HepG2 (cell line): ENCODE results near the gene GSK3A. TPM values are rescaled to one million over a fixed set of nuclear protein-coding genes. Genes with fewer than 3 reads are reported as not detected.

Source experiments
- ATF7 ChIP-seq, 2 experiments: fragments of 450-650 bp in 1 of 2; sonication (generic) in 1 of 2; formaldehyde crosslinking in 1 of 2; IDR thresholded peaks; 2 replicates each; pipeline versions ENCODE4 v1.4.0 to v1.6.1; 2016 to 2020; ENCODE audit warnings: antibody characterized with exemption in 1 of 2, mild to moderate bottlenecking in 1 of 2, missing genetic modification reagents in 1 of 2
- ATRX ChIP-seq: sonication (generic); formaldehyde crosslinking; IDR thresholded peaks from 2 replicates; pipeline ENCODE4 v1.4.0; 2020; ENCODE audit warnings: missing genetic modification reagents, borderline replicate concordance
- HDAC2 ChIP-seq: sonication (generic); formaldehyde crosslinking; IDR thresholded peaks from 2 replicates; pipeline ENCODE4 v1.4.0; 2020; ENCODE audit warnings: missing genetic modification reagents
- KMT2B ChIP-seq: IDR thresholded peaks from 2 replicates; pipeline ENCODE4 v1.6.1; 2016; ENCODE audit warnings: missing genetic modification reagents, missing compliant biosample characterization
- MIXL1 ChIP-seq: IDR thresholded peaks from 2 replicates; pipeline ENCODE4 v1.6.1; 2016
- NRL ChIP-seq: sonication (generic); formaldehyde crosslinking; IDR thresholded peaks from 2 replicates; pipeline ENCODE4 v1.5.0; 2020; ENCODE audit warnings: missing genetic modification reagents, mild to moderate bottlenecking, moderate library complexity, borderline replicate concordance
- PAXIP1 ChIP-seq: sonication (generic); formaldehyde crosslinking; conservative IDR thresholded peaks from 2 replicates; pipeline ENCODE4 v1.4.0; 2020; ENCODE audit warnings: mild to moderate bottlenecking, missing genetic modification reagents, moderate library complexity
- TRIM22 ChIP-seq: fragments of 450-650 bp; IDR thresholded peaks from 2 replicates; pipeline ENCODE4 v1.6.1; 2017
- ZBTB4 ChIP-seq: sonication (generic); formaldehyde crosslinking; IDR thresholded peaks from 2 replicates; pipeline ENCODE4 v1.4.0; 2020; ENCODE audit warnings: missing genetic modification reagents, mild to moderate bottlenecking, borderline replicate concordance
- ZNF382 ChIP-seq: sonication (generic); formaldehyde crosslinking; IDR thresholded peaks from 2 replicates; pipeline ENCODE4 v1.5.0; 2020; ENCODE audit warnings: missing genetic modification reagents, mild to moderate bottlenecking, borderline replicate concordance
- ZNF616 ChIP-seq: sonication (generic); formaldehyde crosslinking; IDR thresholded peaks from 2 replicates; pipeline ENCODE4 v1.5.0; 2020; ENCODE audit warnings: low read depth, mild to moderate bottlenecking, missing genetic modification reagents
- ZNF687 ChIP-seq: sonication (generic); formaldehyde crosslinking; IDR thresholded peaks from 2 replicates; pipeline ENCODE4 v1.5.1; 2020; ENCODE audit warnings: mild to moderate bottlenecking, missing genetic modification reagents, moderate library complexity
- ZSCAN21 ChIP-seq: sonication (generic); formaldehyde crosslinking; IDR thresholded peaks from 2 replicates; pipeline ENCODE4 v1.8.0; 2022; ENCODE audit warnings: mild to moderate bottlenecking, missing genetic modification reagents, moderate library complexity, borderline replicate concordance
- ZSCAN29 ChIP-seq: sonication (generic); formaldehyde crosslinking; conservative IDR thresholded peaks from 2 replicates; pipeline ENCODE4 v1.4.0; 2020; ENCODE audit warnings: mild to moderate bottlenecking, missing genetic modification reagents
- ZSCAN9 ChIP-seq: IDR thresholded peaks from 2 replicates; pipeline ENCODE4 v1.6.1; 2016; ENCODE audit warnings: borderline replicate concordance
- polyA plus RNA-seq, 8 experiments: library from polyadenylated mRNA; depleted of rRNA in 3 of 8; stranded (reverse) in 7 of 8; unstranded in 1 of 8; fragments of >200 nt; fragmentation: Illumina TruSeq in 4 of 8; extraction: Trizol in 4 of 8; gene quantifications; 2 replicates each; pipeline versions ENCODE4 v1.2.1 to v1.2.3, GENCODE V29; 2011 to 2016; ENCODE audit warnings: low read depth in 4 of 8, missing spikeins in 1 of 8, mixed read lengths in 1 of 8; ENCODE audit not compliant: insufficient read depth in 1 of 8
- total RNA-seq, 5 experiments: library from RNA; depleted of rRNA; stranded (reverse); fragments of >200 nt; fragmentation: Illumina TruSeq; extraction: Trizol; gene quantifications; 2 replicates each; pipeline ENCODE4 v1.2.3, GENCODE V29; 2016; ENCODE audit warnings: low read depth in 1 of 5

GSK3A gene
- total and polyA plus RNA-seq, 2 of the 13 experiments (the other 11 are each of a cell fraction or from before 2014, with no cell fraction given): 16.9 to 52.5 TPM

GRCh38 chr19:42219812-42220750 lies 22.3 kb downstream of the GSK3A start, which contains the start of gene ZNF526 (continued):
- TF ChIP-seq ZBTB4 (0 out of 2 replicates have a peak, but pooled peaks have one; percentile 55), TRIM22 (no peak), NRL (CRISPR knock-in tag) (peak; percentile 93), ATRX (CRISPR knock-in tag) (no peak), PAXIP1 (CRISPR knock-in tag) (0 out of 2 replicates have a peak, but pooled peaks have one; percentile 19), ZNF616 (CRISPR knock-in tag) (no peak), ZSCAN29 (CRISPR knock-in tag) (no peak), ATF7 (IDR thresholded peaks at IDR 0.05) (no peak), ATF7 (CRISPR knock-in tag; IDR thresholded peaks at IDR 0.05) (no peak), ZNF382 (CRISPR knock-in tag) (no peak), ZSCAN21 (CRISPR knock-in tag) (peak; percentile 69), KMT2B (CRISPR knock-in tag) (peak; percentile 63), ZNF687 (CRISPR knock-in tag) (peak; percentile 88), MIXL1 (CRISPR knock-in tag) (0 out of 2 replicates have a peak, but pooled peaks have one; percentile 52), HDAC2 (CRISPR knock-in tag) (peak; percentile 49; the same call in 1 of the 2 replicates), ZSCAN9 (CRISPR knock-in tag) (peak; percentile 85; the same call in 1 of the 2 replicates)
